HG02973 (cell line): Measurements from ENCODE around the gene NRL.
A peak's percentile ranks its signal among the peaks of the same experiment; 100 is the strongest.
"Not testable (repeated sequence)": the region's sequence is repeated elsewhere in the genome, so short reads cannot be mapped to it uniquely, and the experiment has no call there.

Experiments
- ATAC-seq: cut with Tn5 transposase; IDR thresholded peaks from one replicate; pipeline ENCODE4 v1.9.1; 2021; ENCODE audit warnings: moderate library complexity; ENCODE audit not compliant: unreplicated experiment

Gene NRL

DNA sequence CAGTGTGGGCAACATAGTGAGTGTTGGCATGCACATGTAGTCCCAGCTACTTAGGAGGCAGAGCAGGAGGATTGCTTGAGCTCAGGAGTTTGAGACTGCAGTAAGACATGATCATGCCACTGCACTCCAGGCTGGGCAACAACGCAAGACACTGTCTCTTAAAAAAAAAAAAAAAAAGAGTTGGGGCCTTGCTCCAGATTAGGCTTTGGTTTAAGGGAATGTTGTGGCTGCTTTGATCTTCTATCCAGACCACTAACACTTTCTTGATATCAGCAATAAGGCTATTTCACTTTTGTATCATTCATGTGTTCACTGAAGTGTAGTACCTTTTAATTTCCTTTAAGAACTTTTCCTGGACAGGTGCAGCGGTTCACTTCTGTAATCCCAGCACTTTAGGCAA lies 12.9 kb upstream of the NRL start:
- ATAC-seq = no peak

DNA sequence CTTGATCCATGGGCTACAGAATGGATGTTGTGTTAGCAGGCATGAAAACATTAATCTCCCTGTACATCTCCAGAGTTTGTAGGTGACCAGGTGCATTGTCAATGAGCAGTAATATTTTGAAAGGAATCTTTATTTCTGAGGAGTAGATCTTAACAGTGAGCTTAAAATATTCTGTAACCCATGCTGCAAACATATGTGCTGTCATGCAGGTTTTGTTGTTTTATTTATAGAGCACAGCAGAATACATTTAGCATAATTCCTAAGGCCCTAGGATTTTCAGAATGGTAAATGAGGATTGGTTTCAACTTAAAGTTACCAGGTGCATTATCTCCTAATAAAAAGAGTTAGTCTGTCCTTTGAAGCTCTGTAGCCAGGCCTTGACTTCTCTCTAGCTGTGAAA lies 12.2 kb upstream of the NRL start:
- no peak for ATAC-seq

DNA sequence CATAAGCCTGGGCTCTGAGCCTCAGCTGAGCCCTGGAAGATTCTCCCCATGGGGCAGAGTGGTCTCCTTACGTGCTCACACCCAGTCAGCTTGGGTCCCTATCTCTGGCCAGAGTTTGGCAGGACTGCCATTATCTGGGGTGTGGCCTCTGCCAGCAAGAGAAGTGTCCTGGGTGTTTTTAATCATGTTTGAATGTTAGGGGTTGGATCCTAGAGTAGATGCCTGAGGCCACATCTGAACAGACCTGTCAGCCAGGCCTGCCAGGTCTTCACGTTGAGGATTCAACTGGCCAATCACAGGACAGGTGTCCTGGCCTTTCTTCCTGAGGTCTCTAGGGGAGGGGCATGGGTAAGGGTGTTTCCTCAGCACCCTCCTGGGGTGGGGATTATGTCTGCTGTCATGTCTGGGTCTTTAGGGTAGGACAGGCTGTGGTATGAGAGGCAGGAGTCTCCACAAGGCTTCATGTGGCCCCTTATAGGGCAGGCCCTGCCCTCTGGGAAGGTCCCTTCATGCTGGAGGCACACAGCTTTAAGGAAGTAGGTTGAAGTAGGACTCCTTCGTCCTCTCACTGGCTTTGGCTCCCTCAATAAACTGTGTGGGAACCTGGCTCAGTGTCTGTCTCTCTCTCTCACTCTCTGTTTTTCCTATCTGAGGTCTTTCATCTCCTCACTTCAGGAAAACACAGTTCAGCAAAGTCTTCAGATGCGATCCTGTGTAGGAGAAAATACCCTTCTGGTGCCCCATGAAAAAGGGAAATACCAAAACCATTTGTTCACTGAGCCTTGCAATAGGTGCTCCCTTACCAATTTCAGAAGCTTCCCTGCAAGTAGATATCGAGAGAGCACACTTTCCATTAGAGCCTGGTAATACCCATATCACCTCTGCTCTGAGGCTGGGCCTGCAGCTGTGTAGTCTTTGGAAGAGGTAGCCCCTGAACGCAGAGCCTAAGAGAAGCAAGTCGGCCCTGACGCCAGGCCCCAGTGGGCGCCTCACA lies 9.0 kb upstream of the NRL start:
- ATAC-seq = peak; percentile 54

GRCh38 chr14:24122898-24123297 lies 8.1 kb upstream of the NRL start:
- no peak for ATAC-seq

GRCh38 chr14:24122416-24122815 lies 7.7 kb upstream of the NRL start:
- ATAC-seq = no peak

DNA sequence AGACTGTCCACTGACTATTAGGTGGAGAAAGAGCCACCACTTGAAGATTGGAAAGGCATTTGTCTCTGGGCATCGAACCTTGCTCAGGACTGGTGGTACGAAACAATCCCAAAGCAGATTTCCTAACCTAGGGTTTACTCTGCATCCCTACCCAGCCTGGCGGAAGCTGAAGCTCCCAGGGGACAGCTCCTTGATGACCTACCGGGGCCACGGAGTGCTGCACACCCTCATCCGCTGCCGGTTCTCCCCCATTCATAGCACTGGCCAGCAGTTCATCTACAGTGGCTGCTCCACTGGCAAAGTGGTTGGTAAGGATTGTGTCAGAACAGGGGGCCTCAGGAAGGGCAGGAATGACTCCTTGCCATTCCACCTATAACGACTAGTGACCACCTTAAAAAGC lies 6.5 kb upstream of the NRL start:
- no peak for ATAC-seq

GRCh38 chr14:24119691-24120090 lies 4.9 kb upstream of the NRL start:
- no peak for ATAC-seq

GRCh38 chr14:24117179-24117578 lies 2.4 kb upstream of the NRL start:
- no peak for ATAC-seq

DNA sequence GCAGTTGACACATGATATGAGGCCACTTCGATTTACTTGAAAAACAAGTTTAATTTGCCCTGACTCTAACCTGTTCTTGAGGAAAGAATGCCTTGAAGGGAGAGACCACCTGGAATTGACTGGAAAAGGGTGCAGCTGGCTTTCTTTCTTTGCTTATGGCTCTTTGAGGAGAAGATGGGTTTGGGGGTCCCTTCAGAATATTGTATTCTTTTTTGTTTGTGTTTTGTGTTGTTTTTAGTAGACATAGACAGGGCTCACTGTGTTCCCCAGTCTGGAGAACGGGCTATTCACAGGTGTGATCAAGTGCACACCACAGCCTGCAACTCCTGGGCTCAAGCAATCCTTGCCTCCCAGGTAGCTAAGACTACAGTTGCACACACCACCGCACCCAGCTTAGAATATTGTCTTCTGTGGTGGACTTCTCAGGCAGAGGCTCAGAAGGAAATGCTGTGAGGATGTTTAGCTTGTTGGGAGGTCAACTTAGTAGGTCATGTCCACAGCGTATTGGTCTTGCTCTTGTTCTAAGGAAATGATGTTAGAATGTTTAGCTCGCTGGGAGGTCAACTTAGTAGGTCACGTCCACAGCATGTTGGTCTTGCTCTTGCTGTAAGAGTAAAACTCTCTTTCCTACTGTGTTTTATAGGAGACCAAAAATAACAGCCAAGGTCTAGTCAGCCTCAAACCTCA lies 1.5 kb upstream of the NRL start:
- ATAC-seq = no peak

DNA sequence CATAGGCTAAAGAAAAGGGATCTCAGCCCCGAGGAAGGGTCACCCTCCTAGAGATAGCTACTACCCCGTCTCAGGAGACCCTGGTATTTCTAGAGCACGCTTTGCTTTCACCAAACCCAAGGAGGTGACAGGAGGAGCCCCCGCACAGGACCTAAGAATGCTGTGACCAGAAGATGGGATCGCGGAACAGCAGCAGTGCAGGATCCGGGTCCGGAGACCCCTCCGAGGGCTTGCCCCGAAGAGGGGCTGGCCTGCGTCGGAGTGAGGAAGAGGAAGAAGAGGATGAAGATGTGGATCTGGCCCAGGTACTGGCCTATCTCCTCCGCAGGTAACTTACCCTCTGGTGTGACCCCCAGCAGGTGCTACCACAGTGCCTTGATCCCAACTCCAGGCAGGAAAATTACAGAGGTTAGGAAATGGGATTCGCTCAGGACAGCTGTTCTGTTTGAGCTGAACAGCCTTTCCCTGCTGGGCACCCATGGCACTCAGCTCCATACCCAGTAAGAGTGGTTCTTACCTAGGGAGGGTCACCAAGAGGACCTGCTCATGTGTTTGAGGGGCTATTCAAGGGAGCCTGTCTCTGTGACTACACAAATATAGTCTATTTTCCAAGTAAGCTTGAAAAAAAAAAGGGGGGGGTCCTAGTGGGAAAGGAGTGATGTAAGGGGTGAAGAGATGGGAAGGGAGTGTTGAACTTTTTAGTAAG lies 826 bp upstream of the NRL start:
- no peak for ATAC-seq

- ATAC-seq = peak; percentile 20
These were observed 783 bp downstream of the NRL start for GRCh38 chr14:24113801-24114531.

DNA sequence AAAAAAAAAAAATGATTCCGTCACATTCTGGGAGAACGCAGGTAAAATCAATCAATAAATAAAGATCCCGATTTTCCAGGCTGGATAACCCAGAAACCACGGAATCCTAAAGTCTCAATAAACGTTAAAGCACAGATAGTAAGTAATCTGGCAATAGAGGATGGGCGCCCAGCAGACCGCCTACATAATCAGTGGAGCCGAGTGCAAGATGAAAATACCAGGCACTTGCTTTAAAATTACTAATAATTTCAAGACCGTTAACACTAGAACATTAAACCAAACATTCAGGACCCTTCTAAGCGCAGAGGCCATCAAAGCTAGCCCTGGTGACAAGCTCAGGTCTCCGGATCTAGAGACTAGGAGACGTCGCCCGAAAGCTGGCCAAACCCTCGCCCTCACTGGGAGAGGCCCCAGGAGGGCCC lies 1.4 kb downstream of the NRL start:
- no peak for ATAC-seq

DNA sequence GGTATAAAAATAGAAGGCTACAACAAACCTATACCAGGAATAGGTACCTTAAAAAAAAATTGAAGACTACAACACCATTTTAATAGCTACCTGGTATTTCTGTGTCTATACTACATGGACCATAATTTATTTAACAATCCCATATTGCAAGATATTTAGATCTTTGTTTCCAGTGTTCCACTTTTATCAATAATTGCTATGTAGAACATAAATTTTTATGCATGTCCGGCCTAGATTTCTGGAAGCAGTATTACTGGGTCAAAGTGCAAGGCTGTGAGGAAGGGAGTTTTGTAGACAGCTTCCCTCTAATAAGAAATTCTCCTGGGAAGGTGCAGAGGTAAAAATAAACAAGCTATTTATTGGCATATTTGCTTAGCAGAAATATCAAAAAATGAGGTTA lies 4.2 kb downstream of the NRL start:
- ATAC-seq = no peak

DNA sequence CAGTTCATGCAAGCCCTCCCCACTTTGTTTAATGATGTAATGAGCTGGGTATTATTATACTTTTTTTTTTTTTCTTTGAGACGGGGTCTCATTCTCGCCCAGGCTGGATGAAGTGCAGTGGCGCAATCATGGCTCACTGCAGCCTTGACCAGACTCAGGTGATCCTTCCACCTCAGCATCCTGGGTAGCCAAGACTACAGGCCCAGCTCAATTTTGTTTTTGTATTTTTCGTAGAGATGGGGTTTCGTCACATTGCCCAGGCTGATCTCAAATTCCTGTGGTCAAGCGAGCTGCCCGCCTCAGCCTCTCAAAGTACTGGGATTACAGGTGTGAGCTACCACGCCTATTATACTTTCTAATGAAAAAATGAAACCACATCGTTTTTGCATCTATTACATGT lies 4.7 kb downstream of the NRL start:
- no peak for ATAC-seq

GRCh38 chr14:24108336-24108874 lies 6.3 kb downstream of the NRL start:
- ATAC-seq = no peak

GRCh38 chr14:24106672-24107271 lies 8.0 kb downstream of the NRL start:
- ATAC-seq = no peak

- not testable (repeated sequence) for ATAC-seq
These were observed 9.0 kb downstream of the NRL start for GRCh38 chr14:24105609-24106239.

- no peak for ATAC-seq
These were observed 11.3 kb downstream of the NRL start for GRCh38 chr14:24103451-24103850.

- no peak for ATAC-seq
These were observed 12.2 kb downstream of the NRL start for GRCh38 chr14:24102357-24103048.
